CD4-positive, CD25-positive, alpha-beta regulatory T cell (primary cell): Measurements from ENCODE around the gene TANGO6. TPM values are rescaled to one million over a fixed set of nuclear protein-coding genes. Genes with fewer than 3 reads are reported as not detected.

Experiments used
- ATAC-seq, 2 donors: fragments of 150-1000 bp; cut with Tn5 transposase; one replicate each; pipeline ENCODE4 v1.10.0; 2021; ENCODE audit warnings: low read depth in 2 of 2, moderate number of reproducible peaks in 2 of 2, moderate library complexity in 1 of 2
- DNase-seq, 3 donors: peaks; one replicate each; pipeline versions ENCODE4 v3.0.0 to v3.0.0-alpha.2; 2012 to 2022; ENCODE audit warnings: mixed read lengths in 1 of 3
- H3K27ac ChIP-seq: one replicate; pipeline ENCODE4 v1.7.0; 2013; ENCODE audit warnings: mild to moderate bottlenecking, low read length; ENCODE audit not compliant: insufficient read depth, poor library complexity, severe bottlenecking
- H3K27me3 ChIP-seq: one replicate; pipeline ENCODE4 v1.7.0; 2013; ENCODE audit warnings: low read length; ENCODE audit not compliant: control insufficient read depth, insufficient read depth
- H3K36me3 ChIP-seq: one replicate; pipeline ENCODE4 v1.7.0; 2013; ENCODE audit warnings: mild to moderate bottlenecking, low read length, moderate library complexity; ENCODE audit not compliant: control insufficient read depth, insufficient read depth
- H3K4me1 ChIP-seq: 2 replicates; pipeline ENCODE4 v1.7.0; 2013; ENCODE audit warnings: mild to moderate bottlenecking, low read length; ENCODE audit not compliant: insufficient read depth, control insufficient read depth, poor library complexity, severe bottlenecking
- H3K4me3 ChIP-seq: one replicate; pipeline ENCODE4 v1.7.0; 2013; ENCODE audit warnings: low read depth, mild to moderate bottlenecking, low read length, moderate library complexity
- H3K9me3 ChIP-seq, 2 experiments: 1 replicate in 1 of 2; 2 replicates in 1 of 2; pipeline ENCODE4 v1.7.0; 2013; ENCODE audit warnings: low read length in 2 of 2, mild to moderate bottlenecking in 1 of 2, moderate library complexity in 1 of 2; ENCODE audit not compliant: control insufficient read depth in 2 of 2
- H3K27ac Mint-ChIP-seq, 3 donors: one replicate each; pipeline ENCODE4 v1.8.0; 2020 to 2022; ENCODE audit warnings: mild to moderate bottlenecking in 3 of 3, mixed read lengths in 3 of 3, moderate library complexity in 2 of 3
- H3K27me3 Mint-ChIP-seq: one replicate; pipeline ENCODE4 v1.8.0; 2022; ENCODE audit warnings: mild to moderate bottlenecking, mixed read lengths
- H3K36me3 Mint-ChIP-seq: one replicate; pipeline ENCODE4 v1.8.0; 2020; ENCODE audit warnings: mixed read lengths
- H3K4me1 Mint-ChIP-seq, 4 donors: one replicate each; pipeline ENCODE4 v1.8.0; 2020 to 2022; ENCODE audit warnings: mixed read lengths in 4 of 4, mild to moderate bottlenecking in 1 of 4
- H3K4me3 Mint-ChIP-seq, 4 donors: one replicate each; pipeline ENCODE4 v1.8.0; 2020 to 2022; ENCODE audit warnings: mild to moderate bottlenecking in 4 of 4, mixed read lengths in 4 of 4, moderate library complexity in 3 of 4
- H3K9me3 Mint-ChIP-seq, 7 donors: one replicate each; pipeline ENCODE4 v1.8.0; 2020 to 2022; ENCODE audit warnings: mixed read lengths in 7 of 7, mild to moderate bottlenecking in 3 of 7, moderate library complexity in 2 of 7
- polyA plus RNA-seq, 4 donors: library from polyadenylated mRNA; unstranded; fragments of 300-500 nt; fragmentation: Illumina TruSeq; gene quantifications; one replicate each; pipeline ENCODE4 v1.2.3, GENCODE V29; 2021
- total RNA-seq: library from RNA; stranded (reverse); gene quantifications from one replicate; pipeline ENCODE4 v1.2.3, GENCODE V29; 2022

Gene TANGO6
- total and polyA plus RNA-seq, 5 donors from 2014 or later: 9.5 to 30.9 (median 12.2) TPM

GRCh38 chr16:68844211-68844564 lies 857 bp downstream of the TANGO6 start:
- Mint-ChIP-seq H3K4me3 (peak overlapping the region; percentile 73 to 96 (median 92)), H3K27me3 (no peaks in the 10 kb centered on the region), H3K4me1 (peaks cover 17 to 42% (median 32%) of the 10 kb centered on the region in 4 donors), H3K36me3 (no peaks in the 10 kb centered on the region), H3K9me3 (no peaks in the 10 kb centered on the region), H3K27ac (peak overlapping the region; percentile 53 to 97 (median 94))
- DNase-seq (no peak), ATAC-seq (no peak)
- Histone ChIP-seq H3K4me1 (peaks cover 17% of the 10 kb centered on the region), H3K27ac (peak overlapping the region; percentile 78), H3K36me3 (no peaks in the 10 kb centered on the region), H3K9me3 (no peaks in the 10 kb centered on the region), H3K4me3 (peak overlapping the region; percentile 89), H3K27me3 (no peaks in the 10 kb centered on the region)

GRCh38 chr16:68848786-68849185 lies 5.5 kb downstream of the TANGO6 start:
- no peak overlapping the region for H3K4me3 Mint-ChIP-seq
- ATAC-seq: no peak
- no peaks in the 10 kb centered on the region for H3K27me3 ChIP-seq

DNA sequence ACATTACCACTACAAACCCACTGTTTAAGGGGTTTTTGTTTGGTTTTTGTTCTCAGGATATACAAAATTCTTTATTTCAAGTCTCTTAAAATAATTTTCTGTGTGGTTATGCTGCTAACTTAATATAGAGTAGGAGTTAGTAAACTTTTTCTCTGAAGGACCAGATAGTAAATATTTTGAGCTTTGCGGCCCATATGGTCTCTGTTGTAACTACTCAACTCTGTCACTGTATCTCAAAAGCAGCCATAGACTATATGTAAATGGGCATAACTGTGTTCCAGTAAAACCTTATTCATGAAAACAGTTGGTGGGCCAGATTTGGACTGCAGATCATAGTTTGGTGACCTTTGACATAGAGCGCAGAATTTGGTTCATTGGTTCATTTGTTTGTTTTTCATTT lies 7.2 kb downstream of the TANGO6 start:
- Histone ChIP-seq H3K4me3 (no peak overlapping the region), H3K36me3 (no peaks in the 10 kb centered on the region), H3K4me1 (peaks cover 8% of the 10 kb centered on the region), H3K27ac (no peak overlapping the region), H3K9me3 (no peaks in the 10 kb centered on the region), H3K27me3 (no peaks in the 10 kb centered on the region)
- DNase-seq (no peak), ATAC-seq (no peak)
- no peak overlapping the region for H3K4me3 Mint-ChIP-seq
- H3K36me3 Mint-ChIP-seq: peaks cover 4% of the 10 kb centered on the region
- H3K27me3 Mint-ChIP-seq: no peaks in the 10 kb centered on the region
- no peak overlapping the region for H3K27ac Mint-ChIP-seq
- H3K4me1 Mint-ChIP-seq: peaks cover 13 to 43% (median 22%) of the 10 kb centered on the region in 4 donors
- H3K9me3 Mint-ChIP-seq: no peaks in the 10 kb centered on the region

More at GRCh38 chr16:68848786-68849185, 5.5 kb downstream of the TANGO6 start:
- Mint-ChIP-seq H3K36me3 (peaks cover 4% of the 10 kb centered on the region), H3K9me3 (no peaks in the 10 kb centered on the region), H3K4me1 (peaks cover 26 to 52% (median 28%) of the 10 kb centered on the region in 4 donors), H3K27ac (no peak overlapping the region), H3K27me3 (no peaks in the 10 kb centered on the region)
- Histone ChIP-seq H3K9me3 (no peaks in the 10 kb centered on the region), H3K4me1 (peaks cover 17% of the 10 kb centered on the region), H3K27ac (no peak overlapping the region), H3K4me3 (no peak overlapping the region), H3K36me3 (no peaks in the 10 kb centered on the region)
- DNase-seq: no peak

DNA sequence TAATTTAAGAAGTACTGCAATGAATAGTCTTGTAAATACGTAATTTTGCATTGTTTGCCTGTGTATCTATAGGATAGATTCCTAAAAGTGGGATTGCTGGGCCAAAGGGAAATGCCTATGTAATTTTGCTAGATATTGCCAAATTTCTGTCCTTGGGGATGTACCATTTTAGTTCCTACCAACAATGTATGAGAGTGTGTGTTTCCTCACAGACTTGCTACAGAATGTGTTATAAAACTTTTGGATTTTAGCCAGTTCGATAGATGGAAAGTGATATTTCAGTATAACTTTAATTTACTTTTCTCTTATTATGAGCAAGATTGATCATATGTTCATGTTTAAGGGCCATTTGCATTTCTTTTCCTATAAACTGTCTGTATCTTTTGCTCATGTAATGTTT lies 8.3 kb downstream of the TANGO6 start:
- Mint-ChIP-seq H3K27me3 (no peaks in the 10 kb centered on the region), H3K4me1 (peaks cover 17 to 44% (median 27%) of the 10 kb centered on the region in 4 donors), H3K9me3 (no peaks in the 10 kb centered on the region), H3K36me3 (peaks cover 7% of the 10 kb centered on the region), H3K4me3 (no peak overlapping the region), H3K27ac (peak overlapping the region in 1 of 3 donors; percentile 33)
- H3K36me3 ChIP-seq: no peaks in the 10 kb centered on the region
- no peaks in the 10 kb centered on the region for H3K27me3 ChIP-seq
- H3K4me1 ChIP-seq: peaks cover 8% of the 10 kb centered on the region
- DNase-seq (no peak), ATAC-seq (no peak)
- H3K27ac ChIP-seq: no peak overlapping the region
- no peaks in the 10 kb centered on the region for H3K9me3 ChIP-seq
- H3K4me3 ChIP-seq: no peak overlapping the region

- peaks cover 17 to 33% (median 26%) of the 10 kb centered on the region in 4 donors for H3K4me1 Mint-ChIP-seq
- peak overlapping the region in 1 of 3 donors; percentile 29 for H3K27ac Mint-ChIP-seq
- Histone ChIP-seq H3K27ac (no peak overlapping the region), H3K27me3 (no peaks in the 10 kb centered on the region), H3K4me1 (no peaks in the 10 kb centered on the region), H3K36me3 (peaks cover 15% of the 10 kb centered on the region), H3K4me3 (no peak overlapping the region), H3K9me3 (no peaks in the 10 kb centered on the region)
- H3K36me3 Mint-ChIP-seq: peaks cover 23% of the 10 kb centered on the region
- ATAC-seq: no peak
- H3K27me3 Mint-ChIP-seq: no peaks in the 10 kb centered on the region
- H3K9me3 Mint-ChIP-seq: no peaks in the 10 kb centered on the region
- no peak for DNase-seq
- no peak overlapping the region for H3K4me3 Mint-ChIP-seq
Measured at GRCh38 chr16:68857479-68857878, 14.1 kb downstream of the TANGO6 start.

DNA sequence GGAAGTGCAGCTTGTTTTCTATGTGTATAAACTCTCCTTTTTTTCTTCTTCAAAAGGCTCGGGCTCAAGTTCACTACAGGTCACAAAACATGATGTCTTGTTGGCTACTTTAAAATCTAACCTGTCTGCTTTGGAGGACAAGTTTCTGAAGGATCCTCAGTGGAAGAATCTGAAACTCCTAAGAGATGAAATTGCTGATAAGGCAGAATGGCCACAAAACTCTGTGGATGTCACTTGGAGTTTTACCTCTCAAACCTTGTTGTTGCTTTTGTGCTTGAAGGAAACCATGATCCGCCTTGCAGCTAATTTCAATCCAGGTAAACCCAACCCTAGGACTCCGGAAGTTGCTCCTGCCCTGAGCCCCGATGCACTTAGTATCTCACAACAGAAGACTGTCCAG lies 16.5 kb downstream of the TANGO6 start:
- no peak overlapping the region for H3K4me3 ChIP-seq
- H3K4me3 Mint-ChIP-seq: no peak overlapping the region
- DNase-seq (no peak), ATAC-seq (no peak)
- no peaks in the 10 kb centered on the region for H3K27me3 Mint-ChIP-seq
- H3K36me3 ChIP-seq: peaks cover 33% of the 10 kb centered on the region
- no peaks in the 10 kb centered on the region for H3K9me3 Mint-ChIP-seq
- H3K4me1 ChIP-seq: no peaks in the 10 kb centered on the region
- no peaks in the 10 kb centered on the region for H3K27me3 ChIP-seq
- no peak overlapping the region for H3K27ac ChIP-seq
- H3K9me3 ChIP-seq: no peaks in the 10 kb centered on the region
- H3K4me1 Mint-ChIP-seq: peaks cover 16 to 24% (median 18%) of the 10 kb centered on the region in 4 donors
- peak overlapping the region in 1 of 3 donors; percentile 6 for H3K27ac Mint-ChIP-seq
- H3K36me3 Mint-ChIP-seq: peaks cover 30% of the 10 kb centered on the region

DNA sequence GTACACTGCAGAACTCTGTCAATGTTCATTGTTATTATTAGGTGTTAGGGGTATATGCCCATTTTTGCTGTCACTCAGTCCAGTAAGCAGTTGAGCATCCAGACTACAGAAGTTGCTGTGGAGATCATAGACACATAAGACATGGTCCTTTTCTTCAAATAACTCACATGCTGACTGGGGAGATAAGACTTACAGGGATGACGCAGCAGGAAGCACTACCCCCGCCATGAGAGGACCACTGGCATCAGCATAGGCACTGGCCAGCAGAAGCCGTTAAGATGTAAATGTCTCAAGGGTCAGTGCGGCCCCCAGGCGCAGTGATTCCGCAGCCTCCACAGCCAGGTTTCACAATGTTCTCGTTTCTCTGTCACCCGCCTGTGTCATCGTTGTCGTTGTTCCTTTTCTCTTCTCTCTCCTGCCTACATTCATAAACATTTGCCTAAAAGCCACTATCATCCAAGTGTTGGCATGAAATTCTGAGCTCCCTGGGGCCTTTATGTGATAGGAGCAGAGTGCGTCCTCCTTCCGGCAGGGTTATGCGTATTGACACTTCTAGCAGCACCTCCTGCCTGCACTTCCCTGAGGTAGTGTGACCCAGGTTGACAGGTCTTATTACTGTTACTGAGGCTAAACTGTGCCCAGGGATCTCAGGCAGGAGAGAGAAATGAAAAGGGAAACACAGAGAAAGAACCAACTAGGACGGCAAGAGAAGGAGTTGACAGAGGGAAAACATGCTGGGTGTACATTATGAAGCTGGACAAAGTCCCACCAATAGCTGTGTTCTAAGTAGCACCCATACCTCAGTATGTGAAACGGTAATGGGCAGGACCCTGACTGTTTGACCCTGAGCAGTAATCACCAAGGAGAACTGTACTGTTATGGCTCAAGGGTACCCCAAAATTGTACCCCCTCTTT lies 17.9 kb downstream of the TANGO6 start:
- no peaks in the 10 kb centered on the region for H3K4me1 ChIP-seq
- H3K27ac ChIP-seq: no peak overlapping the region
- peaks cover 33% of the 10 kb centered on the region for H3K36me3 ChIP-seq
- Mint-ChIP-seq H3K36me3 (peaks cover 27% of the 10 kb centered on the region), H3K4me3 (no peak overlapping the region), H3K9me3 (no peaks in the 10 kb centered on the region), H3K4me1 (peaks cover 11 to 20% (median 15%) of the 10 kb centered on the region in 4 donors), H3K27ac (peak overlapping the region in 2 of 3 donors; percentile 1 to 11), H3K27me3 (no peaks in the 10 kb centered on the region)
- DNase-seq: no peak
- no peaks in the 10 kb centered on the region for H3K9me3 ChIP-seq
- no peaks in the 10 kb centered on the region for H3K27me3 ChIP-seq
- no peak for ATAC-seq
- no peak overlapping the region for H3K4me3 ChIP-seq

- Mint-ChIP-seq H3K4me1 (peaks cover 0 to 4% (median 0%) of the 10 kb centered on the region in 4 donors), H3K36me3 (peaks cover 30% of the 10 kb centered on the region), H3K4me3 (no peak overlapping the region), H3K9me3 (peaks cover 0 to 2% (median 0%) of the 10 kb centered on the region in 7 donors), H3K27ac (no peak overlapping the region), H3K27me3 (no peaks in the 10 kb centered on the region)
- Histone ChIP-seq H3K4me1 (no peaks in the 10 kb centered on the region), H3K27ac (no peak overlapping the region), H3K9me3 (no peaks in the 10 kb centered on the region), H3K4me3 (no peak overlapping the region), H3K27me3 (no peaks in the 10 kb centered on the region), H3K36me3 (peaks cover 38% of the 10 kb centered on the region)
- no peak for ATAC-seq
- DNase-seq: no peak
Measured at GRCh38 chr16:68866933-68867332, 23.6 kb downstream of the TANGO6 start.
